KOPT-K1 (cell line): ENCODE data around the gene ZC3H12D.
"Not testable (repeated sequence)": the region's sequence is repeated elsewhere in the genome, so short reads cannot be mapped to it uniquely, and the experiment has no call there.

Experiments
- H3K27ac ChIP-seq: fragments of 200-600 bp; sonication (generic); 2 replicates; pipeline ENCODE4 v1.5.1; 2016; ENCODE audit warnings: antibody characterized with exemption, mild to moderate bottlenecking, low read depth, low read length; ENCODE audit not compliant: poor library complexity, severe bottlenecking
- H3K36me3 ChIP-seq: fragments of 200-600 bp; sonication (generic); 2 replicates; pipeline ENCODE4 v1.5.1; 2017; ENCODE audit warnings: antibody characterized with exemption, mild to moderate bottlenecking, low read length, moderate library complexity; ENCODE audit not compliant: insufficient read depth
- H3K9me3 ChIP-seq: fragments of 200-600 bp; sonication (generic); 2 replicates; pipeline ENCODE4 v1.5.1; 2017; ENCODE audit warnings: antibody characterized with exemption, low read length, mild to moderate bottlenecking; ENCODE audit not compliant: insufficient read depth, poor library complexity, severe bottlenecking

Gene ZC3H12D

GRCh38 chr6:149494810-149495209 lies 10.0 kb upstream of the ZC3H12D start:
- H3K9me3 ChIP-seq, H3K27ac ChIP-seq: not testable (repeated sequence)

DNA sequence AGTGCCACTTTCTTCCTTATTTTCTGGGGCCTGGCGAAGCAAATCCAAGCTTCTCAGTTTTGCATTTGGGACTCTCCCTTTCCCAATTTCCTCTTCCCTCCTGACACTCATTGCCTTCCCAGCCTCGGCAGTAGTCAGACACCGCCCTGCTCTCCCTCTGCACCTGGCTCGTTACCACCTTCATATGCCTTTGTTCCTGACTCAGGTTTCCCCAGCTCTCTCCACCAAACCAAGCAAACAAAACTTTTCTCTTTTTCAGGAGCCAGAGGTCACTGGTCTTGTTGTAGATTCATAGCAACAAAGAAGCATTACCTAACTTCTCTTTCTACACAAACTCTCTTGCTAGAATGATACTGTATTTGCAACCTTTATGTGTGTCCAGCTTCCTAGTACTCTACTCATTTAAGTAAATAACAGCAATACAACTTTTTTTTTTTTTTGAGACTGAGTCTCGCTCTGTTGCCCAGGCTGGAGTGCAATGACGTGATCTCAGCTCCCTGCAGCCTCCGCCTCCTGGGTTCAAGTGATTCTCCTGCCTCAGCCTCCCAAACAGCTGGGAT lies 9.0 kb upstream of the ZC3H12D start:
- Histone ChIP-seq H3K9me3 (no peaks in the 10 kb centered on the region), H3K27ac (no peak overlapping the region), H3K36me3 (no peaks in the 10 kb centered on the region)

More at GRCh38 chr6:149494810-149495209, 10.0 kb upstream of the ZC3H12D start:
- not testable (repeated sequence) for H3K36me3 ChIP-seq

DNA sequence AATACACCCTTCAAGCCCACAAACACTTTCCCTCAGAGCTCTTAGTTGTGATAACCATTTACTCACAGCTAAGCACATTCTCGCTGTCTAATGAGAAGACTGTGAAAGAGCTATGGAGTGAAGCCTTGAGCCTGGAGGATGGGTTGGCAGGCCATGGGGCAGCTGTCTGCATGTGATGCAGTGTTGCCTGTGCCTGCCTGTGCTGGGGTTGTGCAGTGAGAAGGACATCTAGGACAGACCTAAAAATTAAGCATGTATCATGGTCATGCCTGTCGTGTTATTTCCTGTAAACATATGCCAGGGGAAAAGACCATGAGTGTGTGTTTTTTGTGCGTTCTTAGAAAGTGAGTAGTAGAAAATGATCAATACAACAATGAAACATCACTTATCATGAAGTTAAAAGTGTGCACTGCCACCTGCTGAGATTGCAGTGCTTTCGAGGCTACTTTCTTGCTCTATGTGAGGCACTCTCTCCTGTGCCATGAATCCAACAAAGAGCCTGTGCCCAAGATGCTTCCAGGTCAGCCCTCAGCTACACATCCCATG lies 8.1 kb upstream of the ZC3H12D start:
- H3K27ac ChIP-seq, result no peak overlapping the region

DNA sequence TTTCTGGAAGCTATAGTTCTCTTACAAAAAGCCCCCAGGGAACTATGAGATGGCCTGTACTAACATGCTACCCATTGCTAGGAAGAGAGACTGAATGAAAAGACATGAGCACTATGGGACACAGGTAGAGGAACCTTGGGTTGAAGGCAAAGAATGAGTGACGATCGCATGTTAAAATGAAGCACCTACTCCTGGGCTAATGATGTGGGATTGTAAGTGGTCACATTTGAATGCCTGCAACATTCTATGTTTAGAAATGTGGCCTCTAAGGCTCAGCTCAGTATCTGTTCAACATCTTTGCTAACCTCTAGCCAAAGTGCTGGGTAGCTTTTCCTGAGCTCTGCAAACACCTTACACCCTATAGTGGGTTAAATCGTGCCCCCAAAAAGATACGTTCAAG lies 5.2 kb upstream of the ZC3H12D start:
- no peak overlapping the region for H3K27ac ChIP-seq
- no peaks in the 10 kb centered on the region for H3K9me3 ChIP-seq
- no peaks in the 10 kb centered on the region for H3K36me3 ChIP-seq

More for the DNA sequence above, 8.1 kb upstream of the ZC3H12D start:
- Histone ChIP-seq H3K9me3 (no peaks in the 10 kb centered on the region), H3K36me3 (no peaks in the 10 kb centered on the region)

DNA sequence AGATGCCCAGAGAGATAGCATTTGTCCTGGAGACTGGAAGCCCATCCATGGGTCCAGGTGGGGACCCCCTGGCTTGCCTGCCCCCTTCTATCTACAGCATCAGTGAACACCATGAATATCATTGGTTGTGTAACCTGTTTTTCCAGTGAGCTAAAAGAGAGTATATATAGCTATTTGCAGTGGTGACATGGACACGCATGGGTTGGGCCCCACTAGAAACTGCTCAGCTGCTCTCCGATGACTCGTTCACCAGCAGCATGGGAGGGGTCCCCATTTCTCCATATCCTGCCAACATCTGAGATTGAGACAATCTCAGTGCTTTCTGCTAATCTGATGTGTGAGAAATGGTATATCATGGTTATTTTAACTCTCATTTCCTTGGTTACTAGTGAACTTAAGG lies 4.0 kb upstream of the ZC3H12D start:
- Histone ChIP-seq H3K27ac (no peak overlapping the region), H3K36me3 (no peaks in the 10 kb centered on the region), H3K9me3 (no peaks in the 10 kb centered on the region)

- no peaks in the 10 kb centered on the region for H3K36me3 ChIP-seq
- no peak overlapping the region for H3K27ac ChIP-seq
- H3K9me3 ChIP-seq, result no peaks in the 10 kb centered on the region
These were observed 2.5 kb upstream of the ZC3H12D start for GRCh38 chr6:149487316-149487715.

DNA sequence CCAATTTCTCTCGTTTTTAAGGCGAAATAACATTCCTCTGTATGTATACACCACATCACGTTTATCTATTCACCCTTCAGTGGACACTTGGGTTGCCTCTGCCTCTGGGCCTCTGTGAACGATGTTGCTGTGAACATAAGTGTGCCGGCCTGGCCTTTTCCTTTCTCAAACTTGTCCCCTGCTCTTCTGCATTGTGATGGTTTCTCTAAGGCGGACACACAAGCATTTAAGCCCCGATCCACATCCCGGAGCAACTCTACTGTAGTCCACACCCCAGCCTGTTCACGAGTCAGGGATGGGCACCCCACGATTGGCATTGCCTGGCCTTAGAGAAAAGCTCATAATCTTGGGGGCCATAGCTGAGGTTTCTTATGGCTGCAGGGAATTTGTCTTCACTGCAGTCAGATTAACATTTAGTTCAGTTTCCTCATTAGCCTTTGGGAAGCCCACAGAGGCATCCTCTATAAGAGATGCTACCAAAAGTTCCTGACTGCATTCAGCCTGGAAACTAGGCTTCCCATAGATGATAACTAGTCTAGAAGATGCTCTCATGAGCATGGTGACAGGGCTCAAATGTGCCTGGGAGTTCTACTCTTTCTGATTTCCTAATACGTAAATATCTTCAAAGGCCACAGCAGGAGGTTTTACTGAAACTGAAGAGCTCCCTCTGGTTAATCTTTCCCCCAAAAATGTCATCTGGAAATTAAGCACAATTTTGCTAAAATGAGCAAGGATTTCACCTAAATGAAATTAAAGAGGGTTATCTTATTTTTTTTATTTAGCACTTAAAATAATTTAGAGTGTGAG lies 762 bp downstream of the ZC3H12D start:
- H3K27ac ChIP-seq, result no peak overlapping the region
- H3K9me3 ChIP-seq, result no peaks in the 10 kb centered on the region
- no peaks in the 10 kb centered on the region for H3K36me3 ChIP-seq

DNA sequence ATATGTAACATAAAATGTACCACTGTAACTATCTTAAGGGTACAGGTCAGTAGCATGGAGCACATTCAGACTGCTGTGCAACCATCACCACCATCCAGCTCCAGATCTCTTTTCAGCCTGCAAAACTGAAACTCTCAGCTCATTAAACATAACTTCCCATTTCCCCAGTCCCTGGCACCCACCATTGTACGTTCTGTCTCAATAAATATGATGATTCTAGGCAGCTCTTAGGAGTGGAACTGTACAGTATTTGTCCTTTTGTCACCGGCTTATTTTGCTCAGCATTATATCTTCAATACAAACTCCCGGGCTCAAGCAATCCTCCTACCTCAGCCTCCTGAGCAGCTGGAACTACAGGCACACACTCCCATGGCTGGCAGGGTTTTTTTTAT lies 1.5 kb downstream of the ZC3H12D start:
- no peaks in the 10 kb centered on the region for H3K9me3 ChIP-seq
- H3K27ac ChIP-seq, result no peak overlapping the region
- H3K36me3 ChIP-seq, result no peaks in the 10 kb centered on the region

GRCh38 chr6:149482545-149483333 lies 2.1 kb downstream of the ZC3H12D start:
- H3K9me3 ChIP-seq, result no peaks in the 10 kb centered on the region
- H3K27ac ChIP-seq, result no peak overlapping the region
- H3K36me3 ChIP-seq, result no peaks in the 10 kb centered on the region

GRCh38 chr6:149480502-149481280 lies 4.1 kb downstream of the ZC3H12D start:
- no peak overlapping the region for H3K27ac ChIP-seq
- no peaks in the 10 kb centered on the region for H3K9me3 ChIP-seq
- no peaks in the 10 kb centered on the region for H3K36me3 ChIP-seq

- Histone ChIP-seq H3K27ac (no peak overlapping the region), H3K9me3 (no peaks in the 10 kb centered on the region), H3K36me3 (no peaks in the 10 kb centered on the region)
These were observed 6.0 kb downstream of the ZC3H12D start for GRCh38 chr6:149478631-149479314.

- no peaks in the 10 kb centered on the region for H3K36me3 ChIP-seq
- no peak overlapping the region for H3K27ac ChIP-seq
- no peaks in the 10 kb centered on the region for H3K9me3 ChIP-seq
These were observed 7.3 kb downstream of the ZC3H12D start for GRCh38 chr6:149477544-149477943.

- no peaks in the 10 kb centered on the region for H3K9me3 ChIP-seq
- H3K27ac ChIP-seq, result no peak overlapping the region
- H3K36me3 ChIP-seq, result no peaks in the 10 kb centered on the region
These were observed 7.9 kb downstream of the ZC3H12D start for GRCh38 chr6:149476789-149477455.
